HG03558 (cell line): Measurements from ENCODE around the gene WDR75.
"Not testable (repeated sequence)": the region's sequence is repeated elsewhere in the genome, so short reads cannot be mapped to it uniquely, and the experiment has no call there.

Experiments used
- ATAC-seq: cut with Tn5 transposase; IDR thresholded peaks from one replicate; pipeline ENCODE4 v1.9.1; 2021; ENCODE audit warnings: moderate number of reproducible peaks; ENCODE audit not compliant: unreplicated experiment; ENCODE audit errors: extremely low read depth

WDR75 gene

GRCh38 chr2:189439342-189439741, 1.9 kb upstream of the WDR75 start:
- ATAC-seq = no peak

GRCh38 chr2:189440644-189440946, 679 bp upstream of the WDR75 start:
- ATAC-seq = peak; percentile 8

- ATAC-seq = no peak
Measured at GRCh38 chr2:189441709-189442074, 418 bp downstream of the WDR75 start.

- ATAC-seq = no peak
Measured at GRCh38 chr2:189442468-189442867, 1.2 kb downstream of the WDR75 start.

- peak; percentile 27 for ATAC-seq
Measured at GRCh38 chr2:189444322-189444721, 3.0 kb downstream of the WDR75 start.

- no peak for ATAC-seq
Measured at GRCh38 chr2:189446780-189447179, 5.5 kb downstream of the WDR75 start.

GRCh38 chr2:189454009-189454408, 12.7 kb downstream of the WDR75 start:
- no peak for ATAC-seq

- ATAC-seq = no peak
Measured at GRCh38 chr2:189465076-189465475, 23.8 kb downstream of the WDR75 start.

- ATAC-seq = no peak
Measured at GRCh38 chr2:189465478-189465877, 24.2 kb downstream of the WDR75 start.

GRCh38 chr2:189466046-189466445, 24.8 kb downstream of the WDR75 start:
- ATAC-seq = no peak

- ATAC-seq = no peak
Measured at GRCh38 chr2:189466656-189467055, 25.4 kb downstream of the WDR75 start.

- ATAC-seq = no peak
Measured at GRCh38 chr2:189467160-189467559, 25.9 kb downstream of the WDR75 start.

- no peak for ATAC-seq
Measured at GRCh38 chr2:189467593-189467992, 26.3 kb downstream of the WDR75 start.

GRCh38 chr2:189474526-189474925, 33.3 kb downstream of the WDR75 start:
- ATAC-seq = no peak

- no peak for ATAC-seq
Measured at GRCh38 chr2:189477756-189478155, 36.5 kb downstream of the WDR75 start.

- not testable (repeated sequence) for ATAC-seq
Measured at GRCh38 chr2:189478289-189478688, 37.0 kb downstream of the WDR75 start.

GRCh38 chr2:189481071-189481470, 39.8 kb downstream of the WDR75 start:
- no peak for ATAC-seq

- no peak for ATAC-seq
Measured at GRCh38 chr2:189483571-189483970, 42.3 kb downstream of the WDR75 start.

GRCh38 chr2:189483980-189484740, 42.9 kb downstream of the WDR75 start:
- no peak for ATAC-seq

GRCh38 chr2:189485146-189485545, 43.9 kb downstream of the WDR75 start:
- no peak for ATAC-seq

GRCh38 chr2:189486237-189486770, 45.0 kb downstream of the WDR75 start:
- no peak for ATAC-seq

- no peak for ATAC-seq
Measured at GRCh38 chr2:189487283-189488007, 46.2 kb downstream of the WDR75 start.
